DMS114 treated with DMSO at 0.1 percent for 48 hours (cell line): ENCODE measurements around the gene AP5B1.

Experiments
- DNase-seq: peaks from one replicate; lab custom pipeline; 2025; ENCODE audit not compliant: unreplicated experiment; lab: John Stamatoyannopoulos, UW

AP5B1 gene, protein sequence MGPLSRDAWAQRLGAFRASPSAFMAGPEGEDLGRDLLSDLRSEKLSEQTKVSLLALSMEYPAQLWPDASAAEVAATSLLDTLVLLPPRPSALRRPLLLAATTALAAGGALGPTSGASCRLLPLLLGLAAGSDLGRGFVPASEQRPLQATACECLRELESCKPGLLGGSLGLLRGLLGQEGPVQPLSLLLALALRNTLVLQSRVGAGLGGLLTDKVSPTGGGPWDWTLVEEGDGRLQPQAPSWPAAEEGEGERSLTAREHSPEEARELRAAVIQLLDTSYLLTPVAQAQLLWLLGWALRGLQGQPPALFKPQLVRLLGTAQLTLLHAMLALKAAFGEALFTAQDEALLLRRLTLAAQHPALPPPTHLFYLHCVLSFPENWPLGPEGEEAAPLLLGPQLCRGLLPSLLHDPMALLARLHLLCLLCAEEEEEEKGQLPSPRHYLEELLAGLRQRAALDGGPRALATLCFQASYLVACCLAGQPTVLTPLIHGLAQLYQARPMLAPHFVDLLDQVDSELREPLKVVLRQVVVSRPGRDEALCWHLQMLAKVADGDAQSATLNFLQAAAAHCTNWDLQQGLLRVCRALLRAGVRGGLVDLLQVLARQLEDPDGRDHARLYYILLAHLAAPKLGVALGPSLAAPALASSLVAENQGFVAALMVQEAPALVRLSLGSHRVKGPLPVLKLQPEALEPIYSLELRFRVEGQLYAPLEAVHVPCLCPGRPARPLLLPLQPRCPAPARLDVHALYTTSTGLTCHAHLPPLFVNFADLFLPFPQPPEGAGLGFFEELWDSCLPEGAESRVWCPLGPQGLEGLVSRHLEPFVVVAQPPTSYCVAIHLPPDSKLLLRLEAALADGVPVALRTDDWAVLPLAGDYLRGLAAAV

DNA sequence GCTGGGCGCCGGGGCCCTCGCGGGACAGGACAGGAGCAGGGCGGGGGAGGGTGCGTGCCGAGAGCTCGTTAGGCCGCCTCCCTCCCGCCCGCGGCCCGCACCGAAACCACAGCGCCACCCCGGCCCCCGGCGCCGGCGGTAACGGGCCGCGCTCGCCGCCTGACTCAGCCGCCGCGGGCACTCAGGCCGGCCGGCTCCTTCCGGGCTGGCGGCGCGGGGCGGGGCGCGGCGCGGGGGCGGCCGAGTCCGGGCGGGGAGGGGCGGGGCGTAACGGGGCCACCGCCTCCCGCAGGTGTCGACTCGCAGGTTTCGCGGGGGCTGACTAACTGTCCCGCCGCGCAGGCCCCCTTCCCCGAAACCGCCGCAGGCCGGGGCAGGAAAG, at the start of gene AP5B1:
TSS of gene AP5B1 (minus strand) at position 207 of the 382 bp plus-strand sequence. CDS start 385 bp downstream, outside the sequence.
- DNase-seq, result no peak

DNA sequence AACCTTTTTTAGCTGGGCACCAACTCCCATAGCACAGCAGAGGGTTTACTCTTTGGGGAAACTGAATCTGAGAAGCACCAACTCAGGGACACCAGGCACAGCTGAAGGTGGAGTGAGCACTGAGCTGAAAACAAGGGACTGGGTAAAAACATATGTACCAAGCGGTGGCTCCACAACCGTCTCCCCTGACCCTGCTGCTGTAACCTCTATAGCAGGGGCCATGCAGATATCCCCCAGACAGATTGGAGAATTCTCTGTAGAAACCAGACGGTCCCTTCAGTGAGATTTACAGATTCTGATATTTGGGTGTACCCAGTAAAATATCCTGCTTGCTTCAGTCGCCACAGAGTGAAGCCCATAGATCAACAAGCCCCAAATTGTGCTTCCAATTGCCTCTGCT, 48.7 kb upstream of the AP5B1 start:
- DNase-seq, result no peak

DNA sequence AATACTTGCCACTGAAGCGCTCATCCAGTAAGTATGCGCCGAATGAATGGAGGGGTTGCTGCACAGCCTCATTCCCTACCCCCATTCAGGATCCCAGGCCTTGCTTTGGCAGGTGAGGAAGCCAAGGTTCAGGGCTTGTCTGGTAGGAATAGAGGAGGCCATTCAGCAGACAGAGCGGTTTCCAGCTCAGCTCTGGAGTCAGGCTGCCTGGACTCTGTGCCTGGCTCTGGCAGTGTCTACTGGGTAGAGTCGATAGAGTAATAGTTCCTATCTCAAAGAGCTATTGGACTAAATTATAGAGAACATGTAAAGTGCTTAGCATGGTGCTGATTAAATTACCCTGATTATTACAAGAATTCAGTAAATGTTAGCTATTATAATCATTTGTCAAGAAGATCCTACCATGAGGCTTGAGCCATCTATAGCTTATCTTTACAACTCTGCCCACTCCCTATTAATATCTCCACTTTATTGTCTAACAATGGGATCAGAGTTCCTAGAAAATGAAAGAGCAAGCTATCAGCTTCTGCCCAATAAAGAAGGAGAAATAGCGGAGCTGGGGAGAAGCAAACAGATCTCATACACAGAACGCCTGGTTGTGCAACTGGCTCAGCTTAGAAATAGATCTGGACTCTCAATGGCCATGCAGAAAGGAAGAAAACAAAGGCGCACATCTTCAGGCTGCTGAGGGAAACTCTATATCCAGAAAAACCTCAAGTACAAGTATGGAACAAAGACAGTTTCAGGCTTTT, 46.4 kb upstream of the AP5B1 start:
- DNase-seq, result no peak

DNA sequence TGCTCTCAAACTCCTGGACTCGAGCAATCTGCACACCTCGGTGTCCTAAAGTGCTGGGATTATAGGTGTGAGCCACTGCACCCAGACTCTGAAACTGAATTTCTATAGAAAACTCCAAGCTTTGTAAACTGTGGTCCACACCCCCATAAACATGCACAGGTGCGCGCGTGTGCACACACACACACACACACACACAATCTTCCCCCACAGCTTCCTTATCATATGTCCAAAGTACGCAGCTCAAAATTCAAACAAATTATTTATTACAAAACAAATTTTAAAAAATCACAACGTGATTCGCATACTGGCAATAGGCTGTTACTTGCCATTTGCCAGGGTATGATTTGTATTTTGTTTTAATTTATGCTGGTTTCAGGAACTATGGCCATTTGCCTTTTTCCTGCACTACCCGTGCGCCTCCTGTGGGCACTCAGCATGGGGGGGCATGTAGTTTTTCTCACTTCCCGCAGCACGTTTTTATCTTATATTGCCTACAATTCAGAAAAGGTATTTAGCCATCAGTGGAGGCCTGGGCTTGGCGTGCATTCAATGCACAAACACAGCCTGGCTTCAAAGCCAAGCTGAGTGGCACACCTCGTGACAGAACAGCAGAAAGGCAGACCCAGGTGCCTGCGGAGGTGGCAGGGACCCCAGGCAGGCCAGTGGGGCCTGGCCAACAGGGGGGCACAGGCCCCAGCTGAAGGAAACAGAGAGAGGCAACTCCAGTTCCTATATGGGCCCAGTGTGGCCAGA, 42.2 kb upstream of the AP5B1 start:
- DNase-seq, result no peak

DNA sequence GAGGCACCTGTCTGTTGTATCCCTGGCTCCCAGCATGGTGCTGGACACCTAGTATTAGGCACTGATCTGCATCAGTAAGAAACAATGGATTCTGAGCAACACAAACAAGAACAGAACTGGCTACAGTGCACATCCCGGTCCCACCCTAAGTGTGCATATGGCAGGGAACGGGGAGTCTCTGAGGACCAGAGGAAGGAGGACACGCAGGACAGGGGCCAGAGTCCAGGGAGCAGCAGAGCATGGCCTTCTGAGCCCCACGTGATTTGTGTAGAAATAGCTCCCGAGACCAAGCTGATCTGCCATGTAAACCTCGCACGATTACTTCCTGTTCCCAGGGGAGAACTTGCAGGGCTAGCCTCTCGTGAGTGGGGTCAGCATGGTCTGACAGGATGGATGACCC, 40.3 kb upstream of the AP5B1 start:
- DNase-seq, result no peak

DNA sequence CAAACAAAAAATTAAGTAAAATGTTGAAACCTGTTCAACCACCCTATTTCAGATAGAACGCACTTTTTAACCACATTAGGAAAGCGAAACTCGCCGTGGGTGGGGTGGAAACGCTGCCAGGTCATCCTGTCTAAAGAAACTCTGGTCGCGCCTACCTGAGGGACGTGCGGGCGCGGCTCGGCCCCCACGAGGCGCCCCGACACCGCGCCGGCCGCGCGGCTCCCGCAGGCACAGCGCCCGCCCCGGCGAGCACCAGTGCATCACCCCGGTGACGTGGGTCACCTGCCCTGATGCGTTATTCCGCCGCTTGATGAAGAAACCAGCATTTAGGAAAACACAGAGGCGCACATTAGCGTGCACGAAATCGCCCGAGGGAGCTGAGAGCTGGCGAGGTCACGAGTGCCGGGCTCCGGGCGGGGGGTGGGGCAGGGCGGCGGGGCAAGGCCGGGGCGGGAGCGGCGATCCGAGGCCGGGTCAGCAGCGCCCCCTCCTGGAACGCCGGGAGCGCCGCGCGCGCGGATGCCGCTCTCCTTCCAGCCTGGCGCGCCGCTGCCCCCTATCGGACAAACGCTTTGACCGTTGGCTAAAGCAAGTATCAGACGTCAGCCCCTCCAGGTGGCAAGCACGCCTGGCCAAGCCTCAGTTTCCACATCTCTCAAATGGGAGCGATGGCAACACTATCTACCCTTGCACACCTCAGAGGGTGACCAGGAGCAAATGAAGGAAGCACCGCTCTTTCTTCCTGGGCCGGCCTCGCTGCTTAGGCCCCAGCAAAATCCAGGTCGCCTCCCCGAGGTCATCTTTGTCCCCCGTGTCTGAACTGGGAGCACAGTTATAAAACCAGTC, 37.3 kb upstream of the AP5B1 start:
- DNase-seq, result peak; percentile 76

DNA sequence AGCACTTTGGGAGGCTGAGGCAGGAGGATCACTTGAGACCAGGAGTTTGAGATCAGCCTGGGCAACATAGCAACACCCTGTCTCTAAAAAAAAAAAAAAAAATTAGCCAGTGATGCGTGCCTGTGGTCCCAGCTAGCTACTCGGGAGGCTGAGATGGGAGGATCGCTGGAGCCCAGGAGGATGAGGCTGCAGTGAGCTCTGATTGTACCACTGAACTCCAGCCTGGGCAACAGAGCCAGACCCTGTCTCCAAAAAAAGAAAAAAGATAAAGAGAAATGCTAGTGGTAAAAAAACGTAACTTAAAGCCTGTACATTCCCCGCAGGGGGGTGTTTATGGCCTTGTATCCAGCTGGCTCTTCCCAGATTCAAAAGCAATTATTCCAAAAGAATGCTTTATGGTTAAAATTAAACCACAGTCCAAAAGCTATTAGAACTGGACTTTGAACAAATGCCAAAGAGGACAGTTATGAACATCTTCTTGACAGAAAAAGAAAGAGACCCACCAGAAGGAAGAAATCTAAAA, 36.6 kb upstream of the AP5B1 start:
- DNase-seq, result no peak

DNA sequence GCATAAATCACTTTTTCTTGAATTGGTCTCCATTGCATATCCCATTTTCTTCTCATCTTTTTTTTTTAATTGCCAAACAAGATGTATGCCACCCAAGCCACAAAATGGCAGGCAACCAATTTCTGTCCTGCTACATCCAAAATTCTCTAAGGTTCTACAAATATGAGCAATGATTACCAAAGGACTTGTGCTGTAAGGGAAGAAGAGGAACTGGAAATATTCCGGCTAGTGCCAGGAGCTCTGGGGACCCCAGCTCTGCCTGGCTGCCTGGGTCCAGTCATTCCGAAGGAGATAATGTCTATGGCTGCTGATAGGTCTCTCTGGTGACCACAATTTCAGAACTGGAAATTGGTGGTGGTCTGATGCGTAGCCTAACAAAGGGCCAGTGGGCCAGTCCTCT, 35.9 kb upstream of the AP5B1 start:
- DNase-seq, result no peak

DNA sequence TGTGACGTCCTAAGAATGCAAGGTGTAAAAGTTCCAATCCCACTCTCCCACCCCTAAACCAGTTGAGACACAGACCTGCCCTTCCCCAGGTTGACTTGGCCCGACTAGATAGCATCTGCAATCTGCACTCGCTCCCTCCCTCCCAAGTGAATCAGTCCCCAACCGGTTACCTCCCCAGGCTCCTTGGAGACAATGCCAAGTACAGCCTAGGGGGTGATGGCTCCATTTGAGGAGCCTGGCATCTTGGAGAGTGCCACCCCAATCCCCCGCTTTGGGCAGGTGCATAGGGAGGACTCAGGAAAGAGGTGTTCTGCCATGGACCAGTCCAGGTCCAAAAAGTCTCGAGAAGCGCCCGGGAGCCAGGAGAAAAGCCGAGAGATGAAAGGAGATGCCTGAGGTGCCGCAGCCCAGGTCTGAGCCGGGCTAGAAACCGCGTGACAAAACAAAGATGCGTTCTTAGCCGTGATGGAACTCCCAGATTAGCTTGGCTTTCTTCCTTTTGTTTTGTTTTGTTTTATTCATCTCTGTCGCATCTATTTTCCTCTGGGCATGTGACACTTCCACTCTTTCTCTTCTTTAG, 34.3 kb upstream of the AP5B1 start:
- no peak for DNase-seq

DNA sequence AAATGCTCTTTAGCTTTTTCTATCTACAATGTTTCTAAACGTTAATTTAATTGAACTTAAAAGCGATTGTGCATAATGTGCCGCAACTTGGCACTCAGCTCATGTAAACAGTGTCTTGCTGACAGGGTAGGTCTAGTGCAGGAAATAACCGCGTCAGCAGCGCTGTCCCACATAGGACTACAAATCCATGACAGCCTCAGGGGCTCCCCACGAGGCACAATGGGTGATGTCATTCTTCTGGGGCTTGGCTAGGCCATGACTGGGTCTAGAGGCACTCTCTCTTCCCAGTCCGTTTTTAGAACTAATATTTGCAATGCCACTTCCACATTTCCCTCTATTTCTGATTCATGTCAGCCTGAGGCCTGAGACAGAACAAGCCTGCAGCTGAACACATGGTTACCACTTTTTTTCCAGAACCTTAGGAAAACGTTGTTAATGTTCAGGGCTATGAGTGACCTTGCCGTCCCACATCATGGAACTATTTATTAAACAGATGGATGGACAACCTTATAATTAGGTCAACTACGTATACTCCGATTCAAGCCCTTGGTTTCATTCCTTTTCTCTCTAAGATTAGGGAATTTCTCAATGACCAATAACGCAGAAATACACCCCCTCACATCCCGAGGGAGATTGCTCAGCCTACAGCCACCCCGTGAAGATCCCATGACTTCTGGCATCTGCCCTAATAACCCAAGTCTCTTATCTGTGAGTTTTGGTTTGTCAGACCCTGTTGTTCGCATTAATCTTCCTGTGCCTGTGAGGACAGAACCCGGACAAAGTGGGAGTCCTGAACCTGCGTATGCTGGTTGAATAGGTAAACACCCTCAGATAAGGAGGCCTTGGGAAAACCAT, 33.6 kb upstream of the AP5B1 start:
- DNase-seq, result no peak

DNA sequence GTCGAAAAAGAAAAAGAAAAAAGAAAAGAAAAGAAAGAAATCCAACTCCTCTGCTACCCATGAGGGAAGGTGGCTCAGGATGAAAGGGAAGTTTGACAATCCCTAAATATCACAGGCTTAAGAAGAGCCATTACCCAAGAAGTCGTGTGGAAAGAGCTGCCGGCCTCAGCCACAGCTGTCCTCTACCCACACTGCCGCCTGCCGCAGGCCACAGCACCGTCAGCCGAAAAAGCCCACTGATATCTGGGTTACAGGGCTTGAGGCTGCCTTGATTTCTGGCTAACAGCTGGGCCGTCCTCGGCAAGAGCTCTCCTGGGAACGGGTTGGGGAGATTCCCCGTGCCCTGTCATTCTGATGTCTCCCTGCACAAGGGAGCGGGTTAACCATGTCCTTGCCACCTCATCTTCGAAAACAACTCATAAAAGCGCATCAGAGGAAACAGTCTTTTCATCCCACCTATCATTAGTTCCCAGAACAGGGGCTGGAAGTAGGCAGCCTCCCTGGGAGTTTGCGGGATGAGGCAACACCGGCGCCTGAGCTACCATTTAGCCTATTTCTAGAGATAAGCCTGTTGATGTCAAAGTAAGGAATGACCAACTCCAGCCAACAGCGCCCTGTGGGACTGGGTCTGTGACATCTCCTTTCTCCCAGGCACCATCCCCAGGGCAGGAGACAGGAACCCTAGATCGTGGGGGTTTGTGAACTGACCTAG, 31.1 kb upstream of the AP5B1 start:
- no peak for DNase-seq

DNA sequence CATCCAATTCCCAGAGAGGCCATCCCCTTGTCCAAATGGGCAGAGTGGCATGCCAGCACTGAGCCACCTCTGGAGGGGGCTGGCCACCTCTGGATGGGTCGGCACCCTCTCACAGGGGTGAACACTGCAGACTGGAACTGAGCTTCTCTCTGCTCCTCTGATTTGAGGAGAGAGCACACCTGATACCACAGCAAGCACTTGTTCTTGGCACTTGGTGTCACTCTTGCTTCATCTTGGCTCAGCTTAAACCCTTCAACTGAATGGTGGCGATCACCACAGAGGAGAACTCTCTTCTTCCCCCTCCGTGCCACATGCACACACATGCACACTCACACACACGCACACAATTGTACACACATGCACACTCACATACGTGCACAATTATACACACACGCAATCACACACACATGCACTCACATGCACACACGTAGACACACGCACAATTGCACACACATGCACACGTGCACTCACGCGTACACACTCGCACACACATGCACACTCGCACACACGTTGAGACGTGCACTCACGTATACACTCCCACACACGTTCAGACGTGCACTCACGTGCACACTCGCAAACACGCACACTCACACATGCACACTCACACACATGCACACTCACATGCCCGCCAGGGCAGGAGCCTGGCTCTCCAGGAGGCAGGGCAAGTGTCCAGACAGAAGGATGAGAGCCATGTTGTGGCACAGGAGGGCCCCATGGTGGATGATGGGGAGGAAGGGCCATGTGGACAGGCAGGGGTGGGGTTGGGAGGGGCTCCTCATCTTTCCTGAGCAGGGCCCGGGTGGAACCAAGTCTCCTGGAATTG, 29.5 kb upstream of the AP5B1 start:
- no peak for DNase-seq

DNA sequence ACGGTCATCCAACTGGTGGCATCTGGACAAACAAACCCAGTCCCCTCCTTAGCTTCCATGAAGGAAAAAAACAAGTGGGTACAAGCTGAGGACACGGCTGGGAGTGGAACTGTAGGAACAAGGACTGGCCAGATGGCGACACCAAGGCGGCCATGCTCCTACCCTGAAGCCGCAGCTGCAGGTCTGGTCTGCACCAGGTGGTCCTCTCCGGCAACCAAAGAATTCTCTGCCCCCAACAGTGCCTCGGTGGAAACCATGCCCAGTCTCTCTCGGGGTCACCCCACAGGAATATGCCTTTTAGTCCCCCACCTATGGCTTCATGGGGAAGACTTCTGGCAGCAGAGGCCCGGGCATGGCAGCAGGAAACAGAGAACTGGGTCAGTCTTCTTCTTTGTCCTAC, 28.7 kb upstream of the AP5B1 start:
- no peak for DNase-seq

DNA sequence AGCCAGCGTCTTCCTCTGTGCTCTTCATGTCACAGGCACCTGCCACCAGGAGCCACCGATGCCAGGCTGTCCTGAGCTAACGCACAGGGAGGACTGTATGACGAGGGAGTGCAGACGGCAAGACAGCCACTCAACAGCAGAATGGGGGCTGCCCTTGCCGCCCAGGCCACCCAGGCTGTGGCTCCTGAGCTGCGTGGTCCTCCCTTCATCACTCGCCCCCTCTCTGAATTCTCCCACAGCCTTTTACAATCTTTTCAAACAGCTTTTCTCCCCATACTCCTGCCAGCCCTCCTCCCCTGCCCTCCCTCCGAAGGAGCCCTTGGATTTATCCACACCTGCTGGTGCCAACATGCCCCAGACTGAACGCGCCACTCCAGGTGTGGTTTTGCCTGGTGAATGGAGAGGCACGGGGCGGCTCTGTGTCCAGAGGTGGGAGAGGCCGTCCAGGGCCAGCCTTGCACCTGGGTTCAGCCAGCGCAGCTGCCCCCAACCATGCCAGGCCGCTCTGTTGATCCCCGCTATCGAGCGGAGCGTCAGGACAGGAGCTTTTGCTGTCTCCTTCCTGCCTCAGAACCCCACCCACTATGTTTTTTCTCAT, 28.1 kb upstream of the AP5B1 start:
- no peak for DNase-seq

DNA sequence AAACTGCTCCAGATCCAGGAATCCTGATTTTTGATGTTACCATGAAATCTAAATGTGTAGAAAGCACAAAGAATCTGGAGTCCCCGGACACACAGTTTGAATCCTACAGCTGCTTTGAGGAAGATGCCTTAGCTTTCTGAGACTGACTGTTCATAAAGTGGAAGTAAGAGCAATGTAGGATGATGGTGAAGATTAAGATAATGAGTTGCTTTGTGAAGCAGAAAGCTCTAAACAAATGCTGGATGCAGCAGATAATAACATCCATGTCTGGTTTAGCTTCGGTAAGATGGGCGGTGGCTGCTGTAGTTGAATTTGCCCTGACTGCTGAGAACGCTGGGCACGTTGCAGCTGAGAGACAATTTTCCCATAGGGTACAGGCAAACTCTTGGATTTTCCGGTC, 26.2 kb upstream of the AP5B1 start:
- DNase-seq, result no peak

DNA sequence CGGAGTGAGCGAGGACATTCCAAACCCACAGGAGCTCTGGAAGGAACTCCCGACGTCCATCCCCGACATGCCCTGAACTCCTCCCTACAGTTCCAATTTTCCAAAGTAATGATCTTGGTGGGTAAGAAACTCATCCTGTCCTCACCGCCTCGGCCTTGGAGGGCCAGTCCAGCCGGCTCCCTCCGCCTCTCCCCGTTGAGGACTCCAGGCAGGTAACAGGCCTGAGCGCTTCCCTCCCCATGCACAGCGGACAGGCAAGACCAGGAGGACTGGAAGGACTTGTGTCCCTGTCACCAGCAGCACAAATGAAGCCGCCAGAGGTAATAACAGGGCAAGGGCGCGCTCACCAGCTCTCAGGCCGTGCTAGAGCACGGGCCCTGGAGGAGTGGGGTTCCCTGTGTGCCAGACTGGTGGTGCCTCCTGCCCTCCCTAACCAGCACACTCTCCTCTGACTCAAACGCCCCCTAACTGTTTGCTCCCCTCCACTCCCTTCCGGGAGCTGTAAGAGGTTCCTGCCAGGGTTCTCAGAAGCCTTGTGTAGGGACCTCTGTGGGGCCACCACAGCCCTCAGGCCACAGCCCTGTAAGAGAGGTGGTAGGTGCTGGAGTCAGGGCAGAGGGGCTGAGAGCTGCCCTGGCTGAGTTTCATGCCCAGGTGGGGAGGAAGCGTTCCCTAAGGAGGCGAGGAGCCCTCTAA, 23.2 kb upstream of the AP5B1 start:
- no peak for DNase-seq
